Measurements from ENCODE around the gene GPR107. TPM values are rescaled to one million over a fixed set of nuclear protein-coding genes. Genes with fewer than 3 reads are reported as not detected.
A peak's percentile ranks its signal among the peaks of the same experiment; 100 is the strongest.

The GPR107 gene
- total RNA-seq, 2 donors from 2014 or later = 42.2 to 51.2 TPM

DNA sequence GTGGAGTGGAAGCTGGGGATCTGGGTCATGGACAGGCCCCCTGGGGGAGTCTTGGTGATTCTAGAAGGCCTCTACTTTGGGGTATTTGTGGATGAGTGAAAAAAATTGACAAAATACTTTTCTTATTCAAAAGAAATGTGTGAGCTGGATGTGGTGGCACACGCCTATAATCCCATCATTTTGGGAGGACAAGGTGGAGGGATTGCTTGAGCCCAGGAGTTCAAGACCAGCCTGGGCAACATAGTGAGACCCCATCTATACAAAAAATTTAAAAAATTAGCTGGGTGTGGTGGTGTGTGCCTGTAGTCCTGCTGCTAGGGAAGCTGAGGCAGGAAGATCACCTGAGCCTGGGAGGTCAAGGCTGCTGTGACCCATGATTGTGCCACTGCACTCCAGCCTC is 111.9 kb downstream of the GPR107 start:
- H3K36me3 ChIP-seq = no peaks in the 10 kb centered on the region
- H3K4me1 ChIP-seq = no peaks in the 10 kb centered on the region

DNA sequence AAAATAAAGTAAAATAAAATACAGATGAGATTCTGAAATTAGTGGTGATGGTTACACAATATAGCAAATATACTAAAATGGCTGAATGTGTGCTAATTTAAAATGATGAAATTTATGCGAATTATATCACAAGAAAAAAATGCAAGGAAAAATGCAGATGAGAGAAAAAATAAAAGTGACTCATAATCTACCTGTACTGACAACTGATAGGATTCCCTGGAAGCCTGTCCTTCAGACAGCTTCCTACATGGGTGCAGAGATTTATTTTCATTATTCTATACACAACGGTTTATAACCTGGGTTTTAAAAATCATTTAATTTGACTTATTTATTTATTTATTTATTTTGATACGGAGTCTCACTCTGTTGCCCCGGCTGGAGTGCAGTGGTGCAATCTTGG is 112.7 kb downstream of the GPR107 start:
- no peak overlapping the region for H3K9ac ChIP-seq (ENCODE audit: low read depth in 2 of 2, low read length in 2 of 2)
- TF ChIP-seq, protein P1, sequence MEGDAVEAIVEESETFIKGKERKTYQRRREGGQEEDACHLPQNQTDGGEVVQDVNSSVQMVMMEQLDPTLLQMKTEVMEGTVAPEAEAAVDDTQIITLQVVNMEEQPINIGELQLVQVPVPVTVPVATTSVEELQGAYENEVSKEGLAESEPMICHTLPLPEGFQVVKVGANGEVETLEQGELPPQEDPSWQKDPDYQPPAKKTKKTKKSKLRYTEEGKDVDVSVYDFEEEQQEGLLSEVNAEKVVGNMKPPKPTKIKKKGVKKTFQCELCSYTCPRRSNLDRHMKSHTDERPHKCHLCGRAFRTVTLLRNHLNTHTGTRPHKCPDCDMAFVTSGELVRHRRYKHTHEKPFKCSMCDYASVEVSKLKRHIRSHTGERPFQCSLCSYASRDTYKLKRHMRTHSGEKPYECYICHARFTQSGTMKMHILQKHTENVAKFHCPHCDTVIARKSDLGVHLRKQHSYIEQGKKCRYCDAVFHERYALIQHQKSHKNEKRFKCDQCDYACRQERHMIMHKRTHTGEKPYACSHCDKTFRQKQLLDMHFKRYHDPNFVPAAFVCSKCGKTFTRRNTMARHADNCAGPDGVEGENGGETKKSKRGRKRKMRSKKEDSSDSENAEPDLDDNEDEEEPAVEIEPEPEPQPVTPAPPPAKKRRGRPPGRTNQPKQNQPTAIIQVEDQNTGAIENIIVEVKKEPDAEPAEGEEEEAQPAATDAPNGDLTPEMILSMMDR (IDR thresholded peaks at IDR 0.05) = no peak
- no peaks in the 10 kb centered on the region for H3K4me1 ChIP-seq
- H3K27me3 ChIP-seq = no peaks in the 10 kb centered on the region
- H3K9me3 ChIP-seq = no peaks in the 10 kb centered on the region
- DNase-seq = no peak
- no peak overlapping the region for H3K4me3 ChIP-seq
- H3K27ac ChIP-seq = no peak overlapping the region
- intact Hi-C loops (cut with DNase I) = no loop called here
- H3K36me3 ChIP-seq = no peaks in the 10 kb centered on the region

More for the DNA sequence above, 111.9 kb downstream of the GPR107 start:
- no peak overlapping the region for H3K4me3 ChIP-seq
- no peak for DNase-seq
- H3K27me3 ChIP-seq = no peaks in the 10 kb centered on the region
- H3K27ac ChIP-seq = no peak overlapping the region
- H3K9me3 ChIP-seq = no peaks in the 10 kb centered on the region
- no peak overlapping the region for H3K9ac ChIP-seq (ENCODE audit: low read depth in 2 of 2, low read length in 2 of 2)
- intact Hi-C loops (cut with DNase I) = no loop called here
- TF ChIP-seq, protein P1 (IDR thresholded peaks at IDR 0.05) = no peak

DNA sequence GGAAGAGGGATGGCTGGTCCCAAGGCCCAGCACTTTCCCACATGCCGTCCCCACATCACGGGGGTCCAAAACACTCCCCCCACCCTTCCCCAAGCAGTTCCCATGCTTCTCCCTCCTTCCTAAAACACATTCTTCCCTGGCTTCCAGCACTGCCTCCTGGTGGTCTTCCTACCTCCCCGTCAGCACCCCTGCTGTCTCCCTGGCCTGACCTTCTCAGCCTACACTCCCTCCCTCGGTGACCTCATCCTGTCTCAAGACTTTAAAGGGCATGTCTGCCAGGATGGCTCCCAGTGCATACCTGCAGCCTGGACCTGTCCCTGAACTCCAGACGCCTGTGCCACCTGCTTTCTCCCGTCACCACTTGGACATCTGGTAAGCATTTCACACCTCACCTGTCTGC is 114.2 kb downstream of the GPR107 start:
- DNase-seq = no peak
- Histone ChIP-seq H3K9me3 (no peaks in the 10 kb centered on the region), H3K36me3 (no peaks in the 10 kb centered on the region), H3K9ac (ENCODE audit: low read depth in 2 of 2, low read length in 2 of 2) (no peak overlapping the region), H3K27ac (no peak overlapping the region), H3K4me1 (no peaks in the 10 kb centered on the region), H3K27me3 (peaks cover 6% of the 10 kb centered on the region), H3K4me3 (no peak overlapping the region)
- intact Hi-C loops (cut with DNase I) = no loop called here
- TF ChIP-seq, protein P1 (IDR thresholded peaks at IDR 0.05) = no peak

DNA sequence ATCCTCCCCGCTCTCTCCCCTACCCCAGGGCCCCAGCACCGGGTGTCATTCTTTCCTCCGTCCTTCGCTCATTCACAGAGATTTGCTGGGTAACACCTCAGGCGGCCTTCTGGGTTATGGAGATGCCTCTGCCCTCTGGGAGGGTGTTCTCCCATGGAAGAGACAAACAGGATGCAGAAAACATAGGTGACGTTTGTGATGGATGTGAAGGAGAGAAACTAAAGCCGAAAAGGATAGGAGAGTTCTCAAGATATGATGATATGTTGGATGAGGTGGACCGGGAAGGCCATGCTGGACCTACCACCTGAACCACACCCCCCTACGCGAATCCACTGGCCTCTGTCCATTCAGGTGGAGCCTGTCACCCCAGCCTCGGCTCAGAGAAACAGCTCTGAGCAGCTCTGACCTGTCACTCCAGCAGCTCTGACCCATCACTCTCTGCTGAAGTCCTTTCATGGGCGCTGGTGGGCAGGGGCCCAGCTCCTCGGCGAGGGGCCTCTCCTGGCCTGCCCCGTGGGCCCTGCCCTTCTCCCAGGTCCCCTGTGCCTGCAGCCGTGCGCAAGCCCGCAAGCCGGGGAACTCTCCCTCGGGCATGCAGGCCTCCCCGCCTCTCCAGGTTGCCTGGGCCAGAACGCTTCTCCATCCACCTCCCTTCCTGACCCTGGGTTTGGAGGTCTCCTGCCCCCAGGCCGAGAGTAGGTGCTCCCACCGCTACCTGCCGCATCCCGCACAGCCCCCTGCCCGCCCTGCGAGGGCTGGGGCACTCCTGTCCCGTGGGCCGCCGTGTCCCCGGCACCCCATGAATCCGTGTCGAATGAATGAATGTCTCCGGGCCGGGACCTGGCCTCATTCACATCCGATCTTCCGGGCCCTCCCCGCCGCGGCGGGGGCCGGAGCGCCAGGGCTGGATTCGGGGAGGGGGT is 117.8 kb downstream of the GPR107 start:
- Histone ChIP-seq H3K36me3 (no peaks in the 10 kb centered on the region), H3K27ac (no peak overlapping the region), H3K9ac (ENCODE audit: low read depth in 2 of 2, low read length in 2 of 2) (peak overlapping the region in 1 of 2 donors; percentile 26), H3K27me3 (peaks cover 9% of the 10 kb centered on the region), H3K4me3 (peak overlapping the region; percentile 23), H3K4me1 (no peaks in the 10 kb centered on the region), H3K9me3 (no peaks in the 10 kb centered on the region)
- DNase-seq = no peak
- TF ChIP-seq, protein P1 (IDR thresholded peaks at IDR 0.05) = no peak
- intact Hi-C loops (cut with DNase I) = no loop called here

DNA sequence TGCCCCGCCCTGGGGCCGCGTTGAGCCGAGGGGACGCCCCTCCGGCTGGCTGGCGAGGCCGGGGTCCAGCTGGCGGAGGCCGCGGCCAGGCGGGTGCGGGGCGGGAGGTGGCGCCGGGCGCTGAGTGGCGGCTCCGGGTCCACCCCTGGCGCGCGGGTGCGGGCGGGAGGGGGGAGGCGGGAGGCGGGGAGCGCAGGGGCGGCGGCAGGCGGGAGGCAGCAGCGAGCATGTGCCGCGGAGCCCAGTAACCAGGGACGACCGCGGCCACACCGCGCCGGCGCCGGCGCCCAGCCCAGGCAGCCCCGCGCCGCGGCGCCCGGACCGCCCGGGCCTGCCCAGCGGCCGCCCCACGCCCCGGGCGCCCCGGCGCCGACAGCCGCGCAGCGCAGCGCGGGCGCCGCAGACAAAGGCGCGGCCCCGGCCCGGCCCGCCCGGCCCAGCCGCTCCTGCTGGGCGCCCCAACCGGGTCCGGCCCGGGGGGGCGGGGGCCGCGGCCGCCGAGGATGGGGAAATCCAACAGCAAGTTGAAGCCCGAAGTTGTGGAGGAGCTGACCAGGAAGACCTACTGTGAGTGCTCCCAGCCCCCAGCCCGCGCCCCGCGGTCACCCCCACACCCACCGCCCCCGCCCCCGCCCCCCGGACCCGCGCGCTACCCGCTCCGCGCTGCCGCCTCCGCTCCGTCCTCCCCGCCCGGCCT is 118.6 kb downstream of the GPR107 start, which contains the start of gene NCS1:
NCS1 (plus strand) TSS at position 244 of the 697 bp plus-strand sequence; CDS start at position 504, 260 bp downstream.
- H3K4me1 ChIP-seq = no peaks in the 10 kb centered on the region
- H3K9me3 ChIP-seq = no peaks in the 10 kb centered on the region
- peak within 1 kb of the TSS; percentile 12 for H3K27ac ChIP-seq
- H3K9ac ChIP-seq (ENCODE audit: low read depth in 2 of 2, low read length in 2 of 2) = peak within 1 kb of the TSS in 1 of 2 donors; percentile 51
- TF ChIP-seq, protein P1 (IDR thresholded peaks at IDR 0.05) = no peak
- intact Hi-C loops (cut with DNase I) = no loop called here
- H3K36me3 ChIP-seq = no peaks in the 10 kb centered on the region
- peaks cover 9% of the 10 kb centered on the region for H3K27me3 ChIP-seq
- peak within 1 kb of the TSS; percentile 47 for H3K4me3 ChIP-seq
- DNase-seq = peak; percentile 73
